Measurements from ENCODE around the gene HECW1.

Gene HECW1

GRCh38 chr7:43155636-43156035, 43.2 kb downstream of the HECW1 start:
- Histone ChIP-seq H3K4me3 (ENCODE audit: low read depth, low read length) (no peak overlapping the region), H3K27ac (no peak overlapping the region), H3K9me3 (ENCODE audit: severe bottlenecking) (no peaks in the 10 kb centered on the region), H3K27me3 (ENCODE audit: insufficient read depth, low read depth, severe bottlenecking) (no peaks in the 10 kb centered on the region), H3K36me3 (no peaks in the 10 kb centered on the region)
- DNase-seq, result no peak
- TF ChIP-seq, protein P1, sequence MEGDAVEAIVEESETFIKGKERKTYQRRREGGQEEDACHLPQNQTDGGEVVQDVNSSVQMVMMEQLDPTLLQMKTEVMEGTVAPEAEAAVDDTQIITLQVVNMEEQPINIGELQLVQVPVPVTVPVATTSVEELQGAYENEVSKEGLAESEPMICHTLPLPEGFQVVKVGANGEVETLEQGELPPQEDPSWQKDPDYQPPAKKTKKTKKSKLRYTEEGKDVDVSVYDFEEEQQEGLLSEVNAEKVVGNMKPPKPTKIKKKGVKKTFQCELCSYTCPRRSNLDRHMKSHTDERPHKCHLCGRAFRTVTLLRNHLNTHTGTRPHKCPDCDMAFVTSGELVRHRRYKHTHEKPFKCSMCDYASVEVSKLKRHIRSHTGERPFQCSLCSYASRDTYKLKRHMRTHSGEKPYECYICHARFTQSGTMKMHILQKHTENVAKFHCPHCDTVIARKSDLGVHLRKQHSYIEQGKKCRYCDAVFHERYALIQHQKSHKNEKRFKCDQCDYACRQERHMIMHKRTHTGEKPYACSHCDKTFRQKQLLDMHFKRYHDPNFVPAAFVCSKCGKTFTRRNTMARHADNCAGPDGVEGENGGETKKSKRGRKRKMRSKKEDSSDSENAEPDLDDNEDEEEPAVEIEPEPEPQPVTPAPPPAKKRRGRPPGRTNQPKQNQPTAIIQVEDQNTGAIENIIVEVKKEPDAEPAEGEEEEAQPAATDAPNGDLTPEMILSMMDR (IDR thresholded peaks at IDR 0.05; ENCODE audit: low read depth, low read length), result no peak

DNA sequence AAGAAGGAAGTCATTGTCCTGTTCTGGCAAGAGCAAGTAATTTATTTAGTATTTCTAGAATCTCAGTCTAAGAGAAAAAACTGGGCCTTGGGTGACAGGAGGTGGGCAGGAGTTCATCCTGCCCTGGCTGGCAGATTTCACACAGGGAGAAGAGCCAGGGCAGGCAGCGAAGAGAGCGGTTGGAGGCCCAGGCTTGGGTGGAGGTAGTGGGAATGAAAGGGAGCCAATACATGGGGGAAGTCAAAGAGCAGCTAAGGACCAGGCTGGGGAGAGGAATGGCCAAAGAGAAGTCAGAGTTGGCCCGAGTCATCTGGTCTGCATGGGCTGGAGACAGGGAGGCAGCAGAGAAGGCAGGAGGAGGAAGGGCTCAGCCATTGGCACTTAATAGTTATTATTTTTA, 51.4 kb downstream of the HECW1 start:
- Histone ChIP-seq H3K27me3 (ENCODE audit: insufficient read depth, low read depth, severe bottlenecking) (no peaks in the 10 kb centered on the region), H3K36me3 (no peaks in the 10 kb centered on the region), H3K4me3 (ENCODE audit: low read depth, low read length) (no peak overlapping the region), H3K27ac (no peak overlapping the region), H3K9me3 (ENCODE audit: severe bottlenecking) (no peaks in the 10 kb centered on the region)
- TF ChIP-seq, protein P1 (IDR thresholded peaks at IDR 0.05; ENCODE audit: low read depth, low read length), result no peak
- no peak for DNase-seq

DNA sequence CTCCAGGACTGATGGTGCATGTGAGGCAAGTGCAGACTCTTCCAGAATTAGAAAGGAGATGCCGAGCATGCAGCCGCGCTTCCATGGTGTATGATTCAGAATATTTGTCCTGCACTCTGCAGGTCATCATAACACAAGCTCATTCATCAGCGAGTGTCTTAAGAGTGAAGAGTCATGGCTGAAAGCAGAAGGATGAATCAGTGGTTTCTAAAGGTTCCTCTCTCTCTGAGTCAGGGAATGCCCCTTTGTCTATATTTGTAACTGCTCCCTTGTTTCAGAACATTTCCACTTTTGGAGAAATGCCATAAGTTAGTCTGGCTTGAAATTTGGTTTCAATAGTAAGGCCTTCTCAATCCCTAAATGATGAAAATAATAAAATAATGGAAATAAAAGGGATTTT, 52.3 kb downstream of the HECW1 start:
- no peaks in the 10 kb centered on the region for H3K9me3 ChIP-seq (ENCODE audit: severe bottlenecking)
- no peak overlapping the region for H3K4me3 ChIP-seq (ENCODE audit: low read depth, low read length)
- TF ChIP-seq, protein P1 (IDR thresholded peaks at IDR 0.05; ENCODE audit: low read depth, low read length), result no peak
- no peaks in the 10 kb centered on the region for H3K36me3 ChIP-seq
- H3K27me3 ChIP-seq (ENCODE audit: insufficient read depth, low read depth, severe bottlenecking), result no peaks in the 10 kb centered on the region
- no peak overlapping the region for H3K27ac ChIP-seq
- DNase-seq, result no peak

- Histone ChIP-seq H3K27me3 (ENCODE audit: insufficient read depth, low read depth, severe bottlenecking) (no peaks in the 10 kb centered on the region), H3K9me3 (ENCODE audit: severe bottlenecking) (no peaks in the 10 kb centered on the region), H3K36me3 (no peaks in the 10 kb centered on the region), H3K4me3 (ENCODE audit: low read depth, low read length) (no peak overlapping the region), H3K27ac (no peak overlapping the region)
- DNase-seq, result no peak
- TF ChIP-seq, protein P1 (IDR thresholded peaks at IDR 0.05; ENCODE audit: low read depth, low read length), result no peak
Measured at GRCh38 chr7:43166686-43167085, 54.2 kb downstream of the HECW1 start.

GRCh38 chr7:43169076-43169475, 56.6 kb downstream of the HECW1 start:
- no peaks in the 10 kb centered on the region for H3K27me3 ChIP-seq (ENCODE audit: insufficient read depth, low read depth, severe bottlenecking)
- no peak overlapping the region for H3K27ac ChIP-seq
- H3K9me3 ChIP-seq (ENCODE audit: severe bottlenecking), result no peaks in the 10 kb centered on the region
- H3K36me3 ChIP-seq, result no peaks in the 10 kb centered on the region
- TF ChIP-seq, protein P1 (IDR thresholded peaks at IDR 0.05; ENCODE audit: low read depth, low read length), result no peak
- H3K4me3 ChIP-seq (ENCODE audit: low read depth, low read length), result no peak overlapping the region
- DNase-seq, result no peak

GRCh38 chr7:43170571-43170970, 58.1 kb downstream of the HECW1 start:
- H3K4me3 ChIP-seq (ENCODE audit: low read depth, low read length), result no peak overlapping the region
- no peak for DNase-seq
- H3K27ac ChIP-seq, result no peak overlapping the region
- H3K9me3 ChIP-seq (ENCODE audit: severe bottlenecking), result no peaks in the 10 kb centered on the region
- H3K27me3 ChIP-seq (ENCODE audit: insufficient read depth, low read depth, severe bottlenecking), result no peaks in the 10 kb centered on the region
- TF ChIP-seq, protein P1 (IDR thresholded peaks at IDR 0.05; ENCODE audit: low read depth, low read length), result no peak
- no peaks in the 10 kb centered on the region for H3K36me3 ChIP-seq
